ENCODE results near the gene QSOX2.

QSOX2 gene
- total RNA-seq = 31.4 to 48.2 (median 47.0) reads per million in 3 donors

- Histone ChIP-seq H3K36me3 (ENCODE audit: control insufficient read depth, insufficient read depth, low read length) (no peaks in the 10 kb centered on the region), H3K4me1 (ENCODE audit: control insufficient read depth, insufficient read depth, low read length, poor library complexity, severe bottlenecking) (peaks cover 25% of the 10 kb centered on the region), H3K9me3 (ENCODE audit: control insufficient read depth, low read length) (no peaks in the 10 kb centered on the region), H3K27ac (ENCODE audit: insufficient read depth, low read length, poor library complexity, severe bottlenecking) (peak within 1 kb of the TSS; percentile 30), H3K27me3 (replicated peaks; ENCODE audit: control insufficient read depth, insufficient read depth, low read length, poor library complexity, severe bottlenecking) (no peaks in the 10 kb centered on the region), H3K4me3 (ENCODE audit: insufficient read depth, low read depth, low read length, poor library complexity, severe bottlenecking) (peak within 1 kb of the TSS; percentile 58)
- peak; percentile 73 to 79 (median 77) for DNase-seq
These were observed at the start of gene QSOX2 for GRCh38 chr9:136245219-136246150. Gene QSOX2, minus strand, starts transcription at chr9:136245812. Its CDS starts 9 bp downstream, at chr9:136245803.

- no peak for DNase-seq
- H3K27ac ChIP-seq (ENCODE audit: insufficient read depth, low read length, poor library complexity, severe bottlenecking) = no peak overlapping the region
- no peaks in the 10 kb centered on the region for H3K27me3 ChIP-seq (replicated peaks; ENCODE audit: control insufficient read depth, insufficient read depth, low read length, poor library complexity, severe bottlenecking)
- no peaks in the 10 kb centered on the region for H3K9me3 ChIP-seq (ENCODE audit: control insufficient read depth, low read length)
- no peaks in the 10 kb centered on the region for H3K36me3 ChIP-seq (ENCODE audit: control insufficient read depth, insufficient read depth, low read length)
- no peak overlapping the region for H3K4me3 ChIP-seq (ENCODE audit: insufficient read depth, low read depth, low read length, poor library complexity, severe bottlenecking)
- H3K4me1 ChIP-seq (ENCODE audit: control insufficient read depth, insufficient read depth, low read length, poor library complexity, severe bottlenecking) = no peaks in the 10 kb centered on the region
These were observed 49.4 kb upstream of the QSOX2 start for GRCh38 chr9:136295055-136295454.

GRCh38 chr9:136294437-136294836, 48.8 kb upstream of the QSOX2 start:
- Histone ChIP-seq H3K27ac (ENCODE audit: insufficient read depth, low read length, poor library complexity, severe bottlenecking) (no peak overlapping the region), H3K36me3 (ENCODE audit: control insufficient read depth, insufficient read depth, low read length) (no peaks in the 10 kb centered on the region), H3K9me3 (ENCODE audit: control insufficient read depth, low read length) (no peaks in the 10 kb centered on the region), H3K4me1 (ENCODE audit: control insufficient read depth, insufficient read depth, low read length, poor library complexity, severe bottlenecking) (no peaks in the 10 kb centered on the region), H3K27me3 (replicated peaks; ENCODE audit: control insufficient read depth, insufficient read depth, low read length, poor library complexity, severe bottlenecking) (no peaks in the 10 kb centered on the region), H3K4me3 (ENCODE audit: insufficient read depth, low read depth, low read length, poor library complexity, severe bottlenecking) (no peak overlapping the region)
- DNase-seq = no peak

- Histone ChIP-seq H3K36me3 (ENCODE audit: control insufficient read depth, insufficient read depth, low read length) (no peaks in the 10 kb centered on the region), H3K9me3 (ENCODE audit: control insufficient read depth, low read length) (no peaks in the 10 kb centered on the region), H3K27ac (ENCODE audit: insufficient read depth, low read length, poor library complexity, severe bottlenecking) (no peak overlapping the region), H3K4me1 (ENCODE audit: control insufficient read depth, insufficient read depth, low read length, poor library complexity, severe bottlenecking) (no peaks in the 10 kb centered on the region), H3K4me3 (ENCODE audit: insufficient read depth, low read depth, low read length, poor library complexity, severe bottlenecking) (no peak overlapping the region), H3K27me3 (replicated peaks; ENCODE audit: control insufficient read depth, insufficient read depth, low read length, poor library complexity, severe bottlenecking) (no peaks in the 10 kb centered on the region)
- no peak for DNase-seq
These were observed 48.0 kb upstream of the QSOX2 start for GRCh38 chr9:136293476-136294077.

- H3K4me1 ChIP-seq (ENCODE audit: control insufficient read depth, insufficient read depth, low read length, poor library complexity, severe bottlenecking) = no peaks in the 10 kb centered on the region
- H3K4me3 ChIP-seq (ENCODE audit: insufficient read depth, low read depth, low read length, poor library complexity, severe bottlenecking) = no peak overlapping the region
- DNase-seq = no peak
- no peak overlapping the region for H3K27ac ChIP-seq (ENCODE audit: insufficient read depth, low read length, poor library complexity, severe bottlenecking)
- no peaks in the 10 kb centered on the region for H3K27me3 ChIP-seq (replicated peaks; ENCODE audit: control insufficient read depth, insufficient read depth, low read length, poor library complexity, severe bottlenecking)
- no peaks in the 10 kb centered on the region for H3K9me3 ChIP-seq (ENCODE audit: control insufficient read depth, low read length)
- H3K36me3 ChIP-seq (ENCODE audit: control insufficient read depth, insufficient read depth, low read length) = no peaks in the 10 kb centered on the region
These were observed 47.2 kb upstream of the QSOX2 start for GRCh38 chr9:136292591-136293448.

- no peaks in the 10 kb centered on the region for H3K4me1 ChIP-seq (ENCODE audit: control insufficient read depth, insufficient read depth, low read length, poor library complexity, severe bottlenecking)
- no peaks in the 10 kb centered on the region for H3K9me3 ChIP-seq (ENCODE audit: control insufficient read depth, low read length)
- no peak overlapping the region for H3K27ac ChIP-seq (ENCODE audit: insufficient read depth, low read length, poor library complexity, severe bottlenecking)
- H3K27me3 ChIP-seq (replicated peaks; ENCODE audit: control insufficient read depth, insufficient read depth, low read length, poor library complexity, severe bottlenecking) = no peaks in the 10 kb centered on the region
- no peaks in the 10 kb centered on the region for H3K36me3 ChIP-seq (ENCODE audit: control insufficient read depth, insufficient read depth, low read length)
- H3K4me3 ChIP-seq (ENCODE audit: insufficient read depth, low read depth, low read length, poor library complexity, severe bottlenecking) = no peak overlapping the region
- DNase-seq = no peak
These were observed 46.5 kb upstream of the QSOX2 start for GRCh38 chr9:136292026-136292538.

- H3K27ac ChIP-seq (ENCODE audit: insufficient read depth, low read length, poor library complexity, severe bottlenecking) = no peak overlapping the region
- no peaks in the 10 kb centered on the region for H3K9me3 ChIP-seq (ENCODE audit: control insufficient read depth, low read length)
- H3K4me1 ChIP-seq (ENCODE audit: control insufficient read depth, insufficient read depth, low read length, poor library complexity, severe bottlenecking) = no peaks in the 10 kb centered on the region
- no peaks in the 10 kb centered on the region for H3K27me3 ChIP-seq (replicated peaks; ENCODE audit: control insufficient read depth, insufficient read depth, low read length, poor library complexity, severe bottlenecking)
- no peak overlapping the region for H3K4me3 ChIP-seq (ENCODE audit: insufficient read depth, low read depth, low read length, poor library complexity, severe bottlenecking)
- no peak for DNase-seq
- no peaks in the 10 kb centered on the region for H3K36me3 ChIP-seq (ENCODE audit: control insufficient read depth, insufficient read depth, low read length)
These were observed 45.9 kb upstream of the QSOX2 start for GRCh38 chr9:136291306-136292025.

GRCh38 chr9:136290508-136291000, 44.9 kb upstream of the QSOX2 start:
- Histone ChIP-seq H3K36me3 (ENCODE audit: control insufficient read depth, insufficient read depth, low read length) (no peaks in the 10 kb centered on the region), H3K4me1 (ENCODE audit: control insufficient read depth, insufficient read depth, low read length, poor library complexity, severe bottlenecking) (no peaks in the 10 kb centered on the region), H3K9me3 (ENCODE audit: control insufficient read depth, low read length) (no peaks in the 10 kb centered on the region), H3K27ac (ENCODE audit: insufficient read depth, low read length, poor library complexity, severe bottlenecking) (no peak overlapping the region), H3K4me3 (ENCODE audit: insufficient read depth, low read depth, low read length, poor library complexity, severe bottlenecking) (no peak overlapping the region), H3K27me3 (replicated peaks; ENCODE audit: control insufficient read depth, insufficient read depth, low read length, poor library complexity, severe bottlenecking) (no peaks in the 10 kb centered on the region)
- DNase-seq = no peak
